AG09319 (cell line): ENCODE data around the gene UNC5A.

Experiments used
- DNase-seq: peaks from one replicate; pipeline ENCODE4 v3.0.0-alpha.2; 2010; ENCODE audit warnings: low read depth; ENCODE audit errors: extremely low read depth
- TF ChIP-seq, protein P1 (sequence below): IDR thresholded peaks from 2 replicates; pipeline ENCODE4 v1.5.1; 2011; ENCODE audit warnings: low read depth, mild to moderate bottlenecking, inconsistent platforms, low read length, moderate library complexity

Gene UNC5A

DNA sequence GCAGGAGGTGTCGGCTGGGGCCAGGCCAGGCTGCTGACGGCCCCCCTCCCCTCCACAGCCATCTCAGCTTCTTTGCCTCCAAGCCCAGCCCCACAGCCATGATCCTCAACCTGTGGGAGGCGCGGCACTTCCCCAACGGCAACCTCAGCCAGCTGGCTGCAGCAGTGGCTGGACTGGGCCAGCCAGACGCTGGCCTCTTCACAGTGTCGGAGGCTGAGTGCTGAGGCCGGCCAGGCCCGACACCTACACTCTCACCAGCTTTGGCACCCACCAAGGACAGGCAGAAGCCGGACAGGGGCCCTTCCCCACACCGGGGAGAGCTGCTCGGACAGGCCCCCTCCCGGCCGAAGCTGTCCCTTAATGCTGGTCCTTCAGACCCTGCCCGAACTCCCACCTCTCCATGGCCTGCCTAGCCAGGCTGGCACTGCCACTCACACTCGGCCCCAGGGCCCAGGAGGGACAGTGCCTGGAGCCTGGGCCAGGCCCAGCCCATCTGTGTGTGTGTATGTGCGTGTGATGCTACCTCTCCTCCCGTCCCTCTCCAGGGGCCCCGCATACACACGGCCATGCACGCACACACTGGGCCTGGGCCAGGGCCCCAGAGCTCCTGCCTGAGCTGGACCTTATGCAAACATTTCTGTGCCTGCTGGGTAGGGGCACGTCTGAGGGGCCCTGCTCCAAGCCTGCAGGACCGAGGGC is 69.5 kb downstream of the UNC5A start:
- no peak for DNase-seq
- TF ChIP-seq, protein P1, sequence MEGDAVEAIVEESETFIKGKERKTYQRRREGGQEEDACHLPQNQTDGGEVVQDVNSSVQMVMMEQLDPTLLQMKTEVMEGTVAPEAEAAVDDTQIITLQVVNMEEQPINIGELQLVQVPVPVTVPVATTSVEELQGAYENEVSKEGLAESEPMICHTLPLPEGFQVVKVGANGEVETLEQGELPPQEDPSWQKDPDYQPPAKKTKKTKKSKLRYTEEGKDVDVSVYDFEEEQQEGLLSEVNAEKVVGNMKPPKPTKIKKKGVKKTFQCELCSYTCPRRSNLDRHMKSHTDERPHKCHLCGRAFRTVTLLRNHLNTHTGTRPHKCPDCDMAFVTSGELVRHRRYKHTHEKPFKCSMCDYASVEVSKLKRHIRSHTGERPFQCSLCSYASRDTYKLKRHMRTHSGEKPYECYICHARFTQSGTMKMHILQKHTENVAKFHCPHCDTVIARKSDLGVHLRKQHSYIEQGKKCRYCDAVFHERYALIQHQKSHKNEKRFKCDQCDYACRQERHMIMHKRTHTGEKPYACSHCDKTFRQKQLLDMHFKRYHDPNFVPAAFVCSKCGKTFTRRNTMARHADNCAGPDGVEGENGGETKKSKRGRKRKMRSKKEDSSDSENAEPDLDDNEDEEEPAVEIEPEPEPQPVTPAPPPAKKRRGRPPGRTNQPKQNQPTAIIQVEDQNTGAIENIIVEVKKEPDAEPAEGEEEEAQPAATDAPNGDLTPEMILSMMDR, result no peak

DNA sequence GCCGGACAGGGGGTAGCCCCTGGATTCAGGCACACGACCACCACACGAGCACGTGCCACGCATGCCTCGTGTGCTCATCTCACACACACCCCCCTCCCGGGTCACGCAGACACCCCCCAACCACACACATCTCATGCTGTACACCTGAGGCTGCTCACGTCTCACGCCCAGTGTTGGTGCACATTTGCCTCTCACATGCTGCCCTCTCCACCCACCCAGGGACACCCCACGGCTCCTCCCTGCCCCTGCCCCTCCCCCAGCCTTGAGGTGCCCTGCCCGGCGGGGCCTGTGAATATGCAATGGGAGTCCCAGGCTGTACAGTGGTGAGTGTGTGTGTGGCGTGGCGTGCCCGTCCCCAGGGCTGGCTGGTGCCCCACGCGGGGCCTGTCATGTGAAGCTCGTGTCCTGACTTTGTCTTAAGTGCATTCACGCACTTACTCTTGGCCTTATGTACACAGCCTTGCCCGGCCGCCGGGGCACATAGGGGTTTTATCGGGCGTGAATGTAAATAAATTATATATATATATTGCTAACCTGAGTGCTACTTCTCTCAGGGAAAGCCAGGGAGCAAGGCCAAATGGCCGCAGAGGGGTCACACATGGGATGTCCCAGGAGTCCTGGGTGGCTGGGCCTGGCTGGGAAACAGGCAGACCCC is 70.1 kb downstream of the UNC5A start:
- DNase-seq, result no peak
- TF ChIP-seq, protein P1, result no peak

DNA sequence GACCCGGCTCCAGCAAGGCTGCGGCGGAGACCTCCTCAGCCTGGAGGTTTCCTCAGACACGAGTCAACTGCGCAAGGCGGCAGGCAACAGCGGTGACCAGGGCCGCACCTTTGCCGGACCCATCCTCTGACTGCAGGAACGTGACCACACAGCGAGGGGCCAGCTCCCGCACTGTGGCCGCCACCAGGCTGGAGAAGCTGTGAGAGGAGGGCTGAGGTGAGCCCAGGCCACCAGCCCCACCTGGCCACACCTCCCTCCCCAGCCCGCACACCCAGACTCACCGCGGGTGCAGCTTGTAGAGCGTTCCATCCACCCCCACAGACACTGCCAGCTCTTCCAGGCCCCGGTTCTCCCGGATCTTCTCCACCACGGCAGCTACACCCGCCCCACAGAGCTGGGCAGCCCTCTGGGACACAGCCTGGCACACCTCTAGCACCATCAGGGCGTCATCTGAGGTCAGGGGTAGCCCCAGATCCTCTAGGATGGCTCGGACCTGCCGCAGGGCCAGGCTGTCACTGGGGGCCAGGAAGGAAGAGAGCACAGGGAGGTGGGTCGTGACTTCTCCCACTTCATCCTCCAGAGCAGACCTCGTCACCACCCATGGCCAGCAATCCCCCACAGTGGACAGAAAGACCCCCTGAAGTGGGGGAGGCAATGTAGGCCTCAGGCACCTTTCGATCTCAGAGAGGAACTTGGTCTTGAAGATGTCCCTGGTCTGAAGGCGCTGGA is 70.8 kb downstream of the UNC5A start:
- no peak for DNase-seq
- TF ChIP-seq, protein P1, result no peak

DNA sequence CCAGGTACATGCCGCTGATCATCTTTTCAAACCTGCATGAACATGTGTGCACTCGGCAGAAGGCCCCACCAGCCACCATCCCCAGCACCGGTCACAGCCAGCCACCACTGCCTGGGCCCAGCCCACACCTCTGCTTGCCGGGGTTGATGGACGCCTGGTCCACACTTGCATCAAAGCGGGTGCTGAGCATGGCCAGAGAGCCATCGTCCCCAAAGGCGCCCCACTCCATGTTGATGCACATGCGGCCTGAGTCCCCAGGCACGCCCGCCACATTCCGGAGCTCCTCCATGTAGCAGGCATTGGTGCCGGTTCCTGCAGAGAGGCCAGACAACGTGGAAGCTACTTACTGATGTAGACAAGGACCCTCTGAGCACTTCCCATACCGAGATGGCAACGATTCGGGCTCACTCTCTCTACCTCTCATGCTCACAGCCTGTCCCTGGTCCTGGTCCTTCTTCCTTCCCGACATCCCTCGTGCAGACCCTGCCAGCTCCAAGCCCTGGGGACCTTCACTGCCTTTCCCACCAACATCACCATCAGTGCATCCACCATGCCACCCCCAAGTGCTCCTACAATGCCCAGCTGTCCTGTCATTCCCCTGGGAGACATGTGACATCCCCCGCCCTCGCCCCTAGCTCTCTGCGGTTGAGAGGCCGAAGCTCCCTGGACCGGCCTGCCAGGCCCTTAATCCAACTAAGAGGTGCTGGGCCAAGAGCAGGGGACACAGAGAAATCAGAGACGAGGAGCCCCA is 71.6 kb downstream of the UNC5A start:
- DNase-seq, result no peak
- TF ChIP-seq, protein P1, result no peak

DNA sequence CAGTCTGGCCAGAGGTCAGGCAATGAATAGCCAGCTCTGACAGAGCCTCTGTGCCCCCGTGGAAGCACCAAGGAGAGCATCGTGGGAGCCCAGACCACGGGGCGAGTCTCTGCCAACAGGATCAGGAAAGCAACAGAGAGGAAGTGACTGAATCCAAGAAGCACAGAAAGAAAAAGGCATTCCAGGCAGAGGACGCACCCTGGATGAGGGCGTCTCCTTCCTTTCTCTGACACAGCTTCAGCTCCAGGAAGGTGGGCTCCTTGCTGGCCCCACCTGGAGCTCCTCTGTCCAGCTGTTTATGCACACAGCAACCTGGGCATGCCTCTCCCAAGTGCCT is 72.2 kb downstream of the UNC5A start:
- TF ChIP-seq, protein P1, result no peak
- DNase-seq, result no peak

DNA sequence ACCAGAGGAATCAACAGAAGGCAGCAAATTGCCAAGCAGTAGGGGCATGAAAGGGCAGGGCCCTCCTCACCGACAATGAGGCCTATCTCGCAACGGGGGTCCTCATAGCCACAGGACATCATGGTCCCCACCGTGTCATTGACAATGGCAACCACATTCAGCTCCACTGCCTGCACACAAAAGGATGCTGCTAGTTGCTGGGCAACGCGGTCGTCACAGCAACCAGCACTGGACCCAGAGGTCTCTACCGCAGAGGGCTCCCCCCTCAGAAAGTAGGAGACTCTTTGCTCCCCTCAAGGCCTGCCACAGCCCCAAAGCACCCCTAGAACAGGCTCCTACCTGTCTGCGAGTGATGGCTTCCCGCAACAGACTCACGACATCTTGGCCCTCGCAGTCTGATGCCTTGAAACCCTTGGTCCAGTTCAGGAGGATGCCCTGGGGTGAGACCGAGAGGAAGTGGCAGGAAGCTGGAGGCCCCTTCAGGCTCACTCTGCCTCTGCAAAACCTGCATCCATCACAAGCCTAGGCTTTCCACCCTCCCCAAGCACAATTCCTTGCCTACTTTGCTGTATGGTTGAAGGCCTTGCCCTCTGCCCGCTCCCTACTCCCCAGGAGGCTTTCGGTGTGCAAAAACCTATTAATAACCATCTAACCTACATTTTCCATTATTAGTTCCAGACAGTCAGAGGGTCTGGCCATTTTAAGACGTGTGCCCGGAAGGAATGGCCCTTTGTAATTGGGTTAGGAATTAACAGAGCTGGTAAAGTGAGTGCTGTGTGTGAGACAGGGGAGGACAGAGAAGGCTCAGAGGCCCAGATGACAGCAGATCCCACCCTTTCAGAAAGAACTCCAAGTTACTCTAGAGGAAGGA is 73.6 kb downstream of the UNC5A start:
- no peak for DNase-seq
- TF ChIP-seq, protein P1, result no peak
